SK-N-MC (cell line): ENCODE results near the gene FBXL17.

ENCODE experiments used
- DNase-seq: peaks from one replicate; pipeline ENCODE4 v3.0.0-alpha.2; 2011; ENCODE audit warnings: low read depth, low spot score
- H3K27ac ChIP-seq: fragments of 200-600 bp; sonication (generic); 2 replicates; pipeline ENCODE4 v1.5.1; 2016; ENCODE audit warnings: mixed run types
- H3K36me3 ChIP-seq: fragments of 200-600 bp; sonication (generic); 2 replicates; pipeline ENCODE4 v1.6.1; 2017; ENCODE audit warnings: antibody characterized with exemption, low read length, mixed read lengths; ENCODE audit not compliant: insufficient read depth
- H3K4me3 ChIP-seq: fragments of 200-600 bp; sonication (generic); 2 replicates; pipeline ENCODE4 v1.5.1; 2016
- H3K9ac ChIP-seq: fragments of 200-600 bp; sonication (generic); 2 replicates; pipeline ENCODE4 v1.8.0; 2017; ENCODE audit warnings: mixed run types, mixed read lengths; ENCODE audit not compliant: insufficient read length
- H3K9me3 ChIP-seq: fragments of 200-600 bp; sonication (generic); 2 replicates; pipeline ENCODE4 v1.6.1; 2017; ENCODE audit warnings: low read depth, mild to moderate bottlenecking, antibody characterized with exemption, low read length, moderate library complexity, mixed read lengths
- EZH2 ChIP-seq: fragments of 200-600 bp; sonication (generic); IDR thresholded peaks from one replicate; pipeline ENCODE4 v1.6.1; 2017; ENCODE audit warnings: antibody characterized with exemption
- FOXP2 ChIP-seq: optimal IDR thresholded peaks from 2 replicates; pipeline ENCODE3; 2011; ENCODE audit warnings: mild to moderate bottlenecking, moderate library complexity; ENCODE audit not compliant: insufficient read depth; ENCODE audit errors: extremely low read length, control extremely low read depth
- POLR2AphosphoS5 ChIP-seq: IDR thresholded peaks from 2 replicates; pipeline ENCODE4 v1.6.1; 2012; ENCODE audit warnings: mild to moderate bottlenecking, low read depth, low read length, borderline replicate concordance

Gene FBXL17

GRCh38 chr5:107878661-107879060 is 503.2 kb downstream of the FBXL17 start:
- Histone ChIP-seq H3K9me3 (no peaks in the 10 kb centered on the region), H3K36me3 (no peaks in the 10 kb centered on the region), H3K4me3 (no peak overlapping the region), H3K9ac (no peak overlapping the region), H3K27ac (no peak overlapping the region)
- DNase-seq = no peak
- no peak for TF ChIP-seq EZH2
- no peak for TF ChIP-seq POLR2AphosphoS5
- no peak for TF ChIP-seq FOXP2

DNA sequence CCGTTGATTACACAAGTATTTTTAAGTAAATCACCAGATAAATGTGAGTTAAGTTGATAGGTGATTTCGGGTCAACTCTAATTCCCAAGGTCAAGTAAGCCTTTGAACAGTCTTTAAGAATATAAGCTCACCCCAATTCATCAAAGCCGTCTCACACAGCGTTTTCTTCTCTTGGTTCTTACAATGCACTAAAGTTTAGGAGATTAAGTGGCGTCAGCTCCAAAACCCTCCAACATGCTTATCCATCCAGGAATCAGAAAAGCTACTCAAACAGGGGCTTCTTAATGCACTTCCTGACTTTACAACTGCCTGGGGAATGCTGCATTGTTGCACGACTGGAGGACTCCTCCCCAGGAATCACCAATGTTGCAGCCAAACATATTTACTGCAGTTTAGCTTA is 505.0 kb downstream of the FBXL17 start:
- Histone ChIP-seq H3K9me3 (no peaks in the 10 kb centered on the region), H3K9ac (no peak overlapping the region), H3K27ac (no peak overlapping the region), H3K36me3 (no peaks in the 10 kb centered on the region), H3K4me3 (no peak overlapping the region)
- TF ChIP-seq EZH2 (no peak), FOXP2 (no peak), POLR2AphosphoS5 (no peak)
- no peak for DNase-seq

DNA sequence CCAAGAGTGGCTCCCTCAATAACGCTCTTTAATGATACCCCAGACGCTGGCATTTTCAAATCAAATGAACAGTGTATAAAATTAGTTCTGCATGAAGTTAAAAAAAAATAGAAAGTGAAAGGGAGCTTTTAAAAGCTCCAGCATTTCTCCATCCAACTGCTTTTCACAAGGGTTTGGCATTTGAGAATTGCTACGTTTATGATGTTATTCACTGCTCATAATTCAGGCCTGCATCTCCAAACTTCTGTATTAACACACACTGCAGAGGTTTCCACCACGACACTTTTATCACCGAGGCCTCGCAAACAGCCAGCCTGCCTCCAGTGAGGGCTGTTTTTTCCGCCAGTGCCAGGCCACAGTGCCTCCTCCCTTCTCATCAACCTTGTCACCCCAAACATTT is 505.6 kb downstream of the FBXL17 start:
- Histone ChIP-seq H3K27ac (no peak overlapping the region), H3K9me3 (no peaks in the 10 kb centered on the region), H3K9ac (no peak overlapping the region), H3K36me3 (no peaks in the 10 kb centered on the region), H3K4me3 (no peak overlapping the region)
- TF ChIP-seq POLR2AphosphoS5 = no peak
- TF ChIP-seq FOXP2 = no peak
- TF ChIP-seq EZH2 = no peak
- DNase-seq = no peak

DNA sequence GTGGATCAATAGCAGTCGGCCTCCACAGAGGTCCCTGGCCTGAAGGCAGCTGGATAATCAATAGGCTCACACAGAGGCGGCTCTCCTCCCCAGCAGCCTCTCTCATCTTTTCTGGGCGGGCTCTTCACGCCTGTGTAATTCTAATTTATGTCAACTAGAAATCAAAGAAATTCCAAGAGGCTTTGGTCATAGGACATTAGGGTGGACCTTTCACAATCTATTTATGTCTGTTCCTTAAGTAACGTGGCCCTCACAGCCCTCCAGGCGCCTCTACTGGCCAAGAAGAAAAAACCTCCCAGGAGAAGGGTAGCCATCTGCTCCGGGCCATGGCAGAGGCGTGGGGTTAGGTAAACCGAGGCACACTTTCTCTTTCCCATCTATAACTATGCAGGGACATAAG is 506.1 kb downstream of the FBXL17 start:
- TF ChIP-seq EZH2 (no peak), POLR2AphosphoS5 (no peak), FOXP2 (no peak)
- Histone ChIP-seq H3K9me3 (no peaks in the 10 kb centered on the region), H3K27ac (no peak overlapping the region), H3K4me3 (no peak overlapping the region), H3K9ac (no peak overlapping the region), H3K36me3 (no peaks in the 10 kb centered on the region)
- DNase-seq = no peak

- TF ChIP-seq POLR2AphosphoS5 = no peak
- no peak for TF ChIP-seq FOXP2
- TF ChIP-seq EZH2 = no peak
- H3K27ac ChIP-seq = no peak overlapping the region
Measured at GRCh38 chr5:107874795-107875194, 507.1 kb downstream of the FBXL17 start.

DNA sequence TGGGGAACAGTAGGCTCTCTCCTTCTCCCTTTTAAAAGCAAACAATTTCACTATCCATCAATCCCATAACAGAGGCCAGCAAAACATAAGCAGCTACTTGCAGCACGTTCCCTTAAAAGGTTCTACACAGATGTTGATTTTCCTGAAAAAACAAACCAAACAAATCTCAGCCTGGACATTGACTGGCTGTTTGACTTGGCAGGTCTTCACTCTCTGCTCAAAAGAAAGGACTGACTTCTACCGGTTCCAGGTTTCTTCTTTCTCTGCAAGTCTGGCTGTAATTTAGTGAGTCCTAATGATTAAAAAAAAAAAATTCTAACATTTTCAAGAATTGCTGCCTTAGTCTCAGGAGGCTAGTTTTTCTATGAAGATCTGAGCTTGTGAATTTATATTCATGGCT is 508.0 kb downstream of the FBXL17 start:
- DNase-seq = no peak
- TF ChIP-seq EZH2 (no peak), POLR2AphosphoS5 (no peak), FOXP2 (no peak)
- H3K36me3 ChIP-seq = no peaks in the 10 kb centered on the region
- no peak overlapping the region for H3K9ac ChIP-seq
- no peak overlapping the region for H3K27ac ChIP-seq
- H3K9me3 ChIP-seq = no peaks in the 10 kb centered on the region
- H3K4me3 ChIP-seq = no peak overlapping the region

More at GRCh38 chr5:107874795-107875194, 507.1 kb downstream of the FBXL17 start:
- no peak overlapping the region for H3K4me3 ChIP-seq
- no peak overlapping the region for H3K9ac ChIP-seq
- H3K36me3 ChIP-seq = no peaks in the 10 kb centered on the region
- no peak for DNase-seq
- H3K9me3 ChIP-seq = no peaks in the 10 kb centered on the region

GRCh38 chr5:107871023-107871422 is 510.9 kb downstream of the FBXL17 start:
- Histone ChIP-seq H3K36me3 (no peaks in the 10 kb centered on the region), H3K4me3 (no peak overlapping the region), H3K27ac (no peak overlapping the region), H3K9me3 (no peaks in the 10 kb centered on the region), H3K9ac (no peak overlapping the region)
- no peak for DNase-seq
- no peak for TF ChIP-seq POLR2AphosphoS5
- no peak for TF ChIP-seq FOXP2
- no peak for TF ChIP-seq EZH2

GRCh38 chr5:107869438-107870115 is 512.3 kb downstream of the FBXL17 start:
- H3K4me3 ChIP-seq = no peak overlapping the region
- no peak for TF ChIP-seq EZH2
- TF ChIP-seq FOXP2 = no peak
- TF ChIP-seq POLR2AphosphoS5 = no peak
- no peak overlapping the region for H3K9ac ChIP-seq
- H3K9me3 ChIP-seq = no peaks in the 10 kb centered on the region
- no peak for DNase-seq
- no peaks in the 10 kb centered on the region for H3K36me3 ChIP-seq
- no peak overlapping the region for H3K27ac ChIP-seq

DNA sequence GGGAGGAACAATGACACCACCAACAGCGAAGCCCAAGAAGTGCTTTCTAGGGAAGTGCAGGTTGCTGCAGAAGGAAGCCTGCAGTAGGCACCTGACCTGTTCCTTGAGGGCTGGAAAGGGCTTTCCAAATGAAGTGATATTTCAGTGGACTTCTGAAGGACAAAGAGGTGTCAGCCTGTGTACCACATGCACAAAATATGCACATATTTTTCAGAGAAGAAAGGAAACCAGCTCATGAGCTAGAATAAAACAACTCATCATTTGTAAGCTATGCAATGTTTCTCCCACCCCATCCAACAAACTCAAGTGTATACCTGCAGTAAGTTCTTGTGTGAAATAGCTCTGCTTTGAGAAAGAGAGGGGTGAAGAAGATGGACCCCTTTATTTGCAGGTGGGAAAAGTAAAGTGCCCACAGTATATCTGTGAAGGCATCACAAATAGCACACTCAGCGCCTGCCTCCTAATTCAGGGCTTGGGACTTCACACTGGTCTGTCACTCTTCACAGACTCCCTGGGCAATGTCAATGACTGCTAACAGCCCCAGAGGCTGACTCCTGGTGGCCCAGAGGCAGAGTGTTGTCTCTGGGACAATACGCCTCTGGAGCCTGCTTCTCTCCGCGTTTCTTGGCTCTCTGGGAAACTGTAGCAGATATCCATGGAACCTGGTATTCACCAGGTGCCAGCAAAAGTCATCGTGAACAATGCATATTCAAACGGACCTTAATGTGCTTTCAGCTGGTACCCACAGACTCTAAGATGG is 513.1 kb downstream of the FBXL17 start:
- no peak for DNase-seq
- no peaks in the 10 kb centered on the region for H3K36me3 ChIP-seq
- H3K9me3 ChIP-seq = no peaks in the 10 kb centered on the region
- H3K27ac ChIP-seq = no peak overlapping the region
- TF ChIP-seq EZH2 (no peak), POLR2AphosphoS5 (no peak), FOXP2 (no peak)
- no peak overlapping the region for H3K9ac ChIP-seq
- no peak overlapping the region for H3K4me3 ChIP-seq
